Erythroblast (primary cell): ENCODE measurements around the gene EXOC5.

Experiments
- GATA1 ChIP-seq: IDR thresholded peaks from 2 replicates; pipeline ENCODE4 v1.6.1; 2011; ENCODE audit warnings: low read depth, mild to moderate bottlenecking, control low read depth, low read length, moderate library complexity
- POLR2A ChIP-seq: IDR thresholded peaks from 2 replicates; pipeline ENCODE4 v1.6.1; 2011; ENCODE audit warnings: mild to moderate bottlenecking, low read length

GRCh38 chr14:57168138-57168679 is 100.5 kb downstream of the EXOC5 start:
- TF ChIP-seq POLR2A (no peak), GATA1 (no peak)
